Body of pancreas (tissue), 4 donors: ENCODE measurements around the gene MUC21.

Experiments used
- POLR2A ChIP-seq, 3 donors: fragments of 450-650 bp; IDR thresholded peaks; one replicate each; pipeline ENCODE4 v1.6.1; 2016; ENCODE audit warnings: antibody characterized with exemption in 3 of 3, mild to moderate bottlenecking in 2 of 3
- TF ChIP-seq, protein P1 (sequence below), 7 experiments: fragments of 450-650 bp in 4 of 7; fragments of 200-600 bp in 3 of 7; sonication (generic) in 3 of 7; IDR thresholded peaks; one replicate each; pipeline ENCODE4 v1.5.1; 2016 to 2019; ENCODE audit warnings: antibody characterized with exemption in 7 of 7

GRCh38 chr6:31037682-31038081 is 54.2 kb downstream of the MUC21 start:
- TF ChIP-seq, protein P1, sequence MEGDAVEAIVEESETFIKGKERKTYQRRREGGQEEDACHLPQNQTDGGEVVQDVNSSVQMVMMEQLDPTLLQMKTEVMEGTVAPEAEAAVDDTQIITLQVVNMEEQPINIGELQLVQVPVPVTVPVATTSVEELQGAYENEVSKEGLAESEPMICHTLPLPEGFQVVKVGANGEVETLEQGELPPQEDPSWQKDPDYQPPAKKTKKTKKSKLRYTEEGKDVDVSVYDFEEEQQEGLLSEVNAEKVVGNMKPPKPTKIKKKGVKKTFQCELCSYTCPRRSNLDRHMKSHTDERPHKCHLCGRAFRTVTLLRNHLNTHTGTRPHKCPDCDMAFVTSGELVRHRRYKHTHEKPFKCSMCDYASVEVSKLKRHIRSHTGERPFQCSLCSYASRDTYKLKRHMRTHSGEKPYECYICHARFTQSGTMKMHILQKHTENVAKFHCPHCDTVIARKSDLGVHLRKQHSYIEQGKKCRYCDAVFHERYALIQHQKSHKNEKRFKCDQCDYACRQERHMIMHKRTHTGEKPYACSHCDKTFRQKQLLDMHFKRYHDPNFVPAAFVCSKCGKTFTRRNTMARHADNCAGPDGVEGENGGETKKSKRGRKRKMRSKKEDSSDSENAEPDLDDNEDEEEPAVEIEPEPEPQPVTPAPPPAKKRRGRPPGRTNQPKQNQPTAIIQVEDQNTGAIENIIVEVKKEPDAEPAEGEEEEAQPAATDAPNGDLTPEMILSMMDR (IDR thresholded peaks at IDR 0.05), result no peak
- no peak for TF ChIP-seq POLR2A (IDR thresholded peaks at IDR 0.05)
